ENCODE measurements around the gene PIAS2. TPM values are rescaled to one million over a fixed set of nuclear protein-coding genes. Genes with fewer than 3 reads are reported as not detected.

Gene PIAS2
- total RNA-seq, 6 experiments from 2014 or later: 8.3 to 21.8 (median 13.3) TPM

GRCh38 chr18:46793565-46793964 is 123.7 kb downstream of the PIAS2 start:
- H3K36me3 ChIP-seq: no peaks in the 10 kb centered on the region
- no peak overlapping the region for H3K4me3 ChIP-seq
- no peak overlapping the region for H3K27ac ChIP-seq
- intact Hi-C loops (cut with DNase I): no loop called here
- no peaks in the 10 kb centered on the region for H3K9me3 ChIP-seq
- H3K4me1 ChIP-seq: no peaks in the 10 kb centered on the region
- WGBS (ENCODE audit: insufficient coverage, low coverage, low lambda C conversion rate, missing lambda C conversion rate): 78% methylated on average over 3 of the region's 3 CpGs
- ATAC-seq (no peak), DNase-seq (no peak)
- no peaks in the 10 kb centered on the region for H3K27me3 ChIP-seq
- TF ChIP-seq CTCF (IDR thresholded peaks at IDR 0.05) (no peak), POLR2A (IDR thresholded peaks at IDR 0.05) (no peak)

- H3K27ac ChIP-seq: no peak overlapping the region
- ATAC-seq: no peak
- WGBS (ENCODE audit: insufficient coverage, low coverage, low lambda C conversion rate, missing lambda C conversion rate): 84% methylated on average over 4 of the region's 4 CpGs
Measured at GRCh38 chr18:46789088-46789487, 128.2 kb downstream of the PIAS2 start.

GRCh38 chr18:46787674-46788073 is 129.6 kb downstream of the PIAS2 start:
- no peak for TF ChIP-seq CTCF (IDR thresholded peaks at IDR 0.05)
- no peak for TF ChIP-seq POLR2A (IDR thresholded peaks at IDR 0.05)
- DNase-seq (no peak), ATAC-seq (no peak)
- WGBS (ENCODE audit: insufficient coverage, low coverage, low lambda C conversion rate, missing lambda C conversion rate): 76% methylated on average over 3 of the region's 3 CpGs
- Histone ChIP-seq H3K27me3 (no peaks in the 10 kb centered on the region), H3K4me3 (no peak overlapping the region), H3K4me1 (no peaks in the 10 kb centered on the region), H3K27ac (no peak overlapping the region), H3K36me3 (no peaks in the 10 kb centered on the region), H3K9me3 (no peaks in the 10 kb centered on the region)
- intact Hi-C loops (cut with DNase I): no loop called here

More at GRCh38 chr18:46789088-46789487, 128.2 kb downstream of the PIAS2 start:
- Histone ChIP-seq H3K27me3 (no peaks in the 10 kb centered on the region), H3K4me1 (no peaks in the 10 kb centered on the region), H3K36me3 (no peaks in the 10 kb centered on the region), H3K4me3 (no peak overlapping the region), H3K9me3 (no peaks in the 10 kb centered on the region)
- no peak for DNase-seq
- intact Hi-C loops (cut with DNase I): no loop called here
- TF ChIP-seq POLR2A (IDR thresholded peaks at IDR 0.05) (no peak), CTCF (IDR thresholded peaks at IDR 0.05) (no peak)

DNA sequence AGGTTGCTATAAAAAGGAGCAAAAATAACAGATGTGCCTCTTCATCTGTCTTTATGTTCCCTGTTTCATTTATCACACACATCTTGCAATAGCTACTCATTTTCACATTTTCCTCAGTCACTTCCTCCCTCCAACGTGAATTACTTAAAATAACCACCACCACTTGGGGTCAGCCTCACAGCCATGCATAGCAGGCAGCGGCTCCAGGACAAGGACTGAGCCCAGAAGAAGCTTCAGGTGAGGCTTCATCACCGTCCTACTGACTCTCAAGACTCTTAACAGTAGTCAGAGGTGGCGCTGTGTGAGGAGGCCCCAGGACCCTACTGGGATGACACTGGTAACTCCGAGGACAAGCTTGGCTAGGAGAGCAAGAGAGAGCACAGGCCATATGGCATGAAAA is 144.9 kb downstream of the PIAS2 start:
- intact Hi-C loops (cut with DNase I): no loop called here
- no peak for TF ChIP-seq POLR2A (IDR thresholded peaks at IDR 0.05)
- no peak for TF ChIP-seq CTCF (IDR thresholded peaks at IDR 0.05)
- ATAC-seq (no peak), DNase-seq (no peak)
- no peaks in the 10 kb centered on the region for H3K27me3 ChIP-seq
- 48% methylated on average over 3 of the region's 5 CpGs for WGBS (ENCODE audit: insufficient coverage, low coverage, low lambda C conversion rate, missing lambda C conversion rate)
- no peaks in the 10 kb centered on the region for H3K36me3 ChIP-seq
- H3K4me3 ChIP-seq: no peak overlapping the region
- H3K9me3 ChIP-seq: no peaks in the 10 kb centered on the region
- H3K27ac ChIP-seq: no peak overlapping the region
- no peaks in the 10 kb centered on the region for H3K4me1 ChIP-seq

GRCh38 chr18:46771141-46771540 is 146.2 kb downstream of the PIAS2 start:
- DNase-seq (no peak), ATAC-seq (no peak)
- Histone ChIP-seq H3K27ac (no peak overlapping the region), H3K27me3 (no peaks in the 10 kb centered on the region), H3K36me3 (no peaks in the 10 kb centered on the region), H3K4me1 (no peaks in the 10 kb centered on the region), H3K4me3 (no peak overlapping the region), H3K9me3 (no peaks in the 10 kb centered on the region)
- WGBS (ENCODE audit: insufficient coverage, low coverage, low lambda C conversion rate, missing lambda C conversion rate): 42% methylated on average over 3 of the region's 3 CpGs
- intact Hi-C loops (cut with DNase I): no loop called here
- TF ChIP-seq CTCF (IDR thresholded peaks at IDR 0.05) (no peak), POLR2A (IDR thresholded peaks at IDR 0.05) (no peak)
